NB4 (cell line): ENCODE measurements around the gene COL5A2.

Experiments
- DNase-seq: peaks from one replicate; pipeline ENCODE4 v3.0.0; 2010; ENCODE audit warnings: low read depth
- H3K4me3 ChIP-seq: one replicate; pipeline ENCODE4 v1.5.1; 2011; ENCODE audit warnings: mild to moderate bottlenecking, low read depth, low read length, moderate library complexity
- CTCF ChIP-seq: IDR thresholded peaks from one replicate; pipeline ENCODE4 v1.5.1; 2012; ENCODE audit warnings: low read depth, low read length
- MAX ChIP-seq: IDR thresholded peaks from 2 replicates; pipeline ENCODE4 v1.6.1; 2011; ENCODE audit warnings: low read depth, low read length
- MYC ChIP-seq: IDR thresholded peaks from 2 replicates; pipeline ENCODE4 v1.6.1; 2011; ENCODE audit warnings: low read depth, low read length
- POLR2A ChIP-seq: IDR thresholded peaks from 2 replicates; pipeline ENCODE4 v1.6.1; 2011; ENCODE audit warnings: mild to moderate bottlenecking; ENCODE audit not compliant: insufficient read length; ENCODE audit errors: extremely low read depth

Gene COL5A2

DNA sequence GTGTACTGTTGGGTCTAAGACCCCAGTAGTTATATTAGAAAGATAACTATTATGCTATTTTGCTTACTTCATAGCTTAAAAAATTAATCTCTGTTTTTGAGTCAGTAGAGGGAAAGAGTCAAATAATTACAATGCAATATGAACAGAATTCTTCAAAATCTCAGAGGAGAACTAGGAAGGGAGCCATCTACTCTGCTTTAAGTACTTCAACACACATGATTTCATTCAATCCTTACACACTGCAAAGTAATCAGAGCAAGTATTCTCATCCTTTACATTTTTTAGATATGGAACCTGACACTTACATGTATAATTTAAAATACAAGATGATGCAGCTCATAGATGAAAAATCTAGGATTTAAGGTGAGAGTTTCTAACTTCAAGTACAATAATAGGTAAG is 27.7 kb downstream of the COL5A2 start:
- TF ChIP-seq MAX (no peak), MYC (no peak), POLR2A (no peak), CTCF (no peak)
- no peak for DNase-seq
- no peak overlapping the region for H3K4me3 ChIP-seq

DNA sequence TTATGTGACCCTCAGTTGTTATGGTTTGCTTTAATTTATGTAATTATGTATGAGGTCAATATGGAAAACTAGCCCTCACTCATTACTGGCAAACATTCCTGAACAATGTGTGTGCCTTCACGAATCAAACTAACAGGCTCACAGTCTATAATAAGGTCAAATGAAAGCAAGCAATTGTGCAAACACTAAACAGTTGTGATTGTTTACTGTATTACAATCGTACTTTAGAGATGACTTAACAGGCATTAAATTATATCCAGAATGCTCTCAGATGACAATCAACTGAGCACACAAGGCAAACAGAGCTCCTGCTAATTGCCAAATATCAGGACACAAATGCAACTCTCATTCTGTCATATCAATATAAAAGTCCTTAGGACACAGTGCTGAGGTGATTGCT is 29.5 kb downstream of the COL5A2 start:
- DNase-seq = no peak
- no peak overlapping the region for H3K4me3 ChIP-seq
- TF ChIP-seq MAX (no peak), MYC (no peak), CTCF (no peak), POLR2A (no peak)

DNA sequence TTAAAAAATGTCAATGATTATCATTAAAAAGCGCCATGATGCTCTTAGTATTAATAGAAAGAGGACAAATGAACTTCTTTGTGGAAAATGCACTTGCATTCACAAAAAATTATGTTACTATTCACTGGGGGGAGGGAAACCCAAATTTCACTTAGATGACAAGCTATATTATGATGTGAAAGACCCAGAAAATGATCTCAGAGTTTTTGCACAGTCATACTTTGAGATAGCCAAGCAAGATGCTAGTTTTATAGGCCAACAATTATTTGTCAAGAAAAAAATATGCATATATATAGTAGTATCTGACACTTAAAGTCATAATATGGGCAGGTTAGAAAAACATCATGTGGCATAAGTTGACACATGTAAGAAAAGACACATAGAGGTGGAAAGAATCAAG is 31.6 kb downstream of the COL5A2 start:
- no peak for DNase-seq
- TF ChIP-seq MAX (no peak), POLR2A (no peak), CTCF (no peak), MYC (no peak)
- H3K4me3 ChIP-seq = no peak overlapping the region

GRCh38 chr2:189147361-189147760 is 32.2 kb downstream of the COL5A2 start:
- no peak overlapping the region for H3K4me3 ChIP-seq
- no peak for DNase-seq
- TF ChIP-seq CTCF (no peak), MYC (no peak), POLR2A (no peak), MAX (no peak)

DNA sequence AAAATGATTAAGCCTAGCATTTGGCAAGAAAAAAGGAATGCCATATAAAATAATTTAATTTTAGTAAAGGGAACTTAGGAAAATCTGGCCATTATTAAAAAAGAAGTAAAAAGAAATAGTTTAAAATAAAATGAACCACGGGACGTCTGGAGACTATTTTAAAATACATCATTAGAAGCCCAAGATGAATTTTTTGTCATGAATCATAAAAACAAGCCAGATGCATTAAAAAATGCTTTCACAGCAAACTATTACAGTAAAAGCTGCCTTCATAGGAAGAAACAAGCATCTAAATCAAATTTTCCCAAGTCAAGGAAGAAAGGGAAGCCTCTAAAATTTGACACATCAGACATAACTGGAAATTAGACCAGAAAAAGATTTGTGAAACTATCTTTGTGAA is 33.0 kb downstream of the COL5A2 start:
- no peak overlapping the region for H3K4me3 ChIP-seq
- no peak for TF ChIP-seq MYC
- no peak for TF ChIP-seq CTCF
- no peak for TF ChIP-seq POLR2A
- TF ChIP-seq MAX = no peak
- no peak for DNase-seq

- H3K4me3 ChIP-seq = no peak overlapping the region
- TF ChIP-seq MAX (no peak), MYC (no peak), POLR2A (no peak), CTCF (no peak)
- no peak for DNase-seq
Observed at GRCh38 chr2:189144700-189145211, 34.8 kb downstream of the COL5A2 start.
